T-cell (primary cell): ENCODE measurements around the gene C16orf89. TPM values are rescaled to one million over a fixed set of nuclear protein-coding genes. Genes with fewer than 3 reads are reported as not detected.

ENCODE experiments used
- ATAC-seq, 4 experiments: fragments of 200-7000 bp in 3 of 4; fragments of 150-1000 bp in 1 of 4; cut with Tn5 transposase; replicated peaks in 1 of 4; 1 replicate in 3 of 4; 2 replicates in 1 of 4; pipeline ENCODE4 v1.10.0; 2021; ENCODE audit warnings: moderate library complexity in 3 of 4, mild to moderate bottlenecking in 2 of 4, moderate number of reproducible peaks in 1 of 4
- CTCF ChIA-PET, 2 donors: fragments of 300-600 bp; sonication (Branson Sonifier 250); formaldehyde crosslinking; loops; one replicate each; lab custom pipeline; 2022; ENCODE audit warnings: antibody characterized with exemption in 2 of 2; lab: Charles Lee
- POLR2A ChIA-PET, 2 donors: fragments of 300-600 bp; sonication (Branson Sonifier 250); formaldehyde crosslinking; loops; one replicate each; lab custom pipeline; 2022; ENCODE audit warnings: antibody characterized with exemption in 2 of 2; lab: Charles Lee
- DNase-seq, 35 experiments: peaks; one replicate each; pipeline versions ENCODE4 v3.0.0 to v3.0.0-alpha.2; 2013 to 2023
- H3K27ac ChIP-seq: one replicate; pipeline ENCODE4 v1.5.1; 2013; ENCODE audit warnings: low read length
- H3K27me3 ChIP-seq, 2 experiments: replicated peaks in 1 of 2; 1 replicate in 1 of 2; 2 replicates in 1 of 2; pipeline versions ENCODE4 v1.6.1 to v1.7.0; 2013; ENCODE audit warnings: low read length in 1 of 2, mixed read lengths in 1 of 2; ENCODE audit not compliant: control insufficient read depth in 2 of 2, insufficient read depth in 2 of 2; ENCODE audit errors: extremely low read depth in 1 of 2
- H3K36me3 ChIP-seq, 2 donors: 1 replicate in 1 of 2; 2 replicates in 1 of 2; pipeline versions ENCODE4 v1.6.1 to v1.7.0; 2013; ENCODE audit warnings: low read length in 1 of 2; ENCODE audit not compliant: control insufficient read depth in 2 of 2, insufficient read depth in 1 of 2; ENCODE audit errors: extremely low read depth in 1 of 2
- H3K4me1 ChIP-seq, 2 experiments: 1 replicate in 1 of 2; 2 replicates in 1 of 2; pipeline versions ENCODE4 v1.6.1 to v1.7.0; 2013; ENCODE audit warnings: low read length in 2 of 2, mixed read lengths in 1 of 2; ENCODE audit not compliant: insufficient read depth in 2 of 2, control insufficient read depth in 1 of 2; ENCODE audit errors: extremely low read depth in 1 of 2
- H3K4me3 ChIP-seq, 2 donors: 1 replicate in 1 of 2; 2 replicates in 1 of 2; pipeline versions ENCODE4 v1.5.1 to v1.7.0; 2013; ENCODE audit warnings: mild to moderate bottlenecking in 2 of 2, low read length in 1 of 2, moderate library complexity in 1 of 2; ENCODE audit not compliant: control insufficient read depth in 1 of 2; ENCODE audit errors: extremely low read depth in 1 of 2
- H3K9me3 ChIP-seq: 2 replicates; pipeline ENCODE4 v1.7.0; 2013
- H3K27ac Mint-ChIP-seq, 2 donors: one replicate each; pipeline ENCODE4 v1.8.0; 2020 to 2021; ENCODE audit warnings: mild to moderate bottlenecking in 2 of 2, mixed read lengths in 2 of 2
- H3K27me3 Mint-ChIP-seq, 2 donors: one replicate each; pipeline ENCODE4 v1.8.0; 2021 to 2022; ENCODE audit warnings: mixed read lengths in 2 of 2
- H3K36me3 Mint-ChIP-seq: one replicate; pipeline ENCODE4 v1.8.0; 2021; ENCODE audit warnings: mixed read lengths
- H3K4me1 Mint-ChIP-seq, 3 donors: one replicate each; pipeline ENCODE4 v1.8.0; 2020 to 2022; ENCODE audit warnings: mixed read lengths in 3 of 3, mild to moderate bottlenecking in 1 of 3
- H3K4me3 Mint-ChIP-seq, 3 donors: one replicate each; pipeline ENCODE4 v1.8.0; 2020 to 2022; ENCODE audit warnings: mild to moderate bottlenecking in 3 of 3, mixed read lengths in 3 of 3, moderate library complexity in 3 of 3
- H3K9me3 Mint-ChIP-seq, 3 donors: one replicate each; pipeline ENCODE4 v1.8.0; 2020 to 2022; ENCODE audit warnings: mixed read lengths in 3 of 3
- WGBS: methylation state at CpG from one replicate; pipeline ENCODE4 v1.1.5; 2013; ENCODE audit warnings: missing lambda C conversion rate; ENCODE audit not compliant: insufficient coverage; 5-methylcytosine and 5-hydroxymethylcytosine counted together
- total RNA-seq, 35 experiments: library from RNA in 6 of 35; stranded (reverse) in 6 of 35; fragments of 120-200 nt in 1 of 35; gene quantifications; one replicate each; pipeline versions ENCODE4 v1.2.1 to v1.2.4 and lab custom pipeline; 2013 to 2026

Gene C16orf89
- total RNA-seq, 5 donors from 2014 or later (not counting 1 experiment from before 2014, with no cell fraction given), result 0.62 to 0.79 TPM; not detected in 3

GRCh38 chr16:5065326-5065725 lies 430 bp downstream of the C16orf89 start:
- no peaks in the 10 kb centered on the region for H3K36me3 Mint-ChIP-seq

GRCh38 chr16:5064915-5065314 lies 841 bp downstream of the C16orf89 start:
- H3K27ac Mint-ChIP-seq, result no peak overlapping the region
- H3K4me1 Mint-ChIP-seq, result no peaks in the 10 kb centered on the region
- no peaks in the 10 kb centered on the region for H3K9me3 ChIP-seq
- H3K9me3 Mint-ChIP-seq, result no peaks in the 10 kb centered on the region
- no peaks in the 10 kb centered on the region for H3K4me1 ChIP-seq
- ChIA-PET CTCF (no interaction called here), POLR2A (no interaction called here)
- H3K27ac ChIP-seq, result no peak overlapping the region
- 94% methylated on average over 5 of the region's 7 CpGs for WGBS
- H3K36me3 ChIP-seq, result no peaks in the 10 kb centered on the region
- no peak overlapping the region for H3K4me3 ChIP-seq
- ATAC-seq, result no peak
- H3K27me3 Mint-ChIP-seq, result peaks cover 0 to 5% of the 10 kb centered on the region in 2 donors
- H3K27me3 ChIP-seq, result peaks cover 0 to 10% of the 10 kb centered on the region in 2 experiments
- no peak overlapping the region for H3K4me3 Mint-ChIP-seq
- H3K36me3 Mint-ChIP-seq, result no peaks in the 10 kb centered on the region
- DNase-seq, result no peak

More at GRCh38 chr16:5065326-5065725, 430 bp downstream of the C16orf89 start:
- ChIA-PET CTCF (no interaction called here), POLR2A (no interaction called here)
- Mint-ChIP-seq H3K4me3 (no peak overlapping the region), H3K9me3 (no peaks in the 10 kb centered on the region), H3K4me1 (no peaks in the 10 kb centered on the region), H3K27ac (no peak overlapping the region), H3K27me3 (peaks cover 0 to 5% of the 10 kb centered on the region in 2 donors)
- DNase-seq, result no peak
- no peak for ATAC-seq
- Histone ChIP-seq H3K4me1 (no peaks in the 10 kb centered on the region), H3K4me3 (no peak overlapping the region), H3K9me3 (no peaks in the 10 kb centered on the region), H3K27ac (no peak overlapping the region), H3K36me3 (no peaks in the 10 kb centered on the region), H3K27me3 (peaks cover 0 to 10% of the 10 kb centered on the region in 2 experiments)
- 84% methylated on average over 5 of the region's 8 CpGs for WGBS

- Histone ChIP-seq H3K9me3 (no peaks in the 10 kb centered on the region), H3K4me1 (no peaks in the 10 kb centered on the region), H3K27me3 (peaks cover 0 to 10% of the 10 kb centered on the region in 2 experiments), H3K4me3 (no peak overlapping the region), H3K36me3 (no peaks in the 10 kb centered on the region), H3K27ac (no peak overlapping the region)
- 89% methylated on average over 13 of the region's 19 CpGs for WGBS
- Mint-ChIP-seq H3K27me3 (peaks cover 0 to 5% of the 10 kb centered on the region in 2 donors), H3K36me3 (no peaks in the 10 kb centered on the region), H3K4me3 (no peak overlapping the region), H3K27ac (no peak overlapping the region), H3K4me1 (no peaks in the 10 kb centered on the region), H3K9me3 (no peaks in the 10 kb centered on the region)
- DNase-seq, result no peak
- ATAC-seq, result no peak
- CTCF ChIA-PET, result interaction anchor here in 1 of 2 donors (0.6 kb wide), 1 partner anchor 11 kb away, joined by 3 read pairs; no protein-coding TSS in a partner anchor
- POLR2A ChIA-PET, result no interaction called here
These were observed 2.7 kb downstream of the C16orf89 start for GRCh38 chr16:5062790-5063765.

- Histone ChIP-seq H3K9me3 (no peaks in the 10 kb centered on the region), H3K4me1 (no peaks in the 10 kb centered on the region), H3K4me3 (no peak overlapping the region), H3K27ac (no peak overlapping the region), H3K27me3 (peaks cover 0 to 10% of the 10 kb centered on the region in 2 experiments), H3K36me3 (no peaks in the 10 kb centered on the region)
- WGBS, result 89% methylated on average over 8 of the region's 11 CpGs
- Mint-ChIP-seq H3K27ac (no peak overlapping the region), H3K9me3 (no peaks in the 10 kb centered on the region), H3K4me3 (no peak overlapping the region), H3K4me1 (no peaks in the 10 kb centered on the region), H3K36me3 (no peaks in the 10 kb centered on the region), H3K27me3 (peaks cover 0 to 5% of the 10 kb centered on the region in 2 donors)
- DNase-seq (no peak), ATAC-seq (no peak)
- CTCF ChIA-PET, result no interaction called here
- POLR2A ChIA-PET, result no interaction called here
These were observed 3.7 kb downstream of the C16orf89 start for GRCh38 chr16:5062051-5062450.

- DNase-seq, result no peak
- Mint-ChIP-seq H3K4me3 (no peak overlapping the region), H3K27me3 (peaks cover 0 to 5% of the 10 kb centered on the region in 2 donors), H3K27ac (no peak overlapping the region), H3K9me3 (no peaks in the 10 kb centered on the region), H3K36me3 (no peaks in the 10 kb centered on the region), H3K4me1 (no peaks in the 10 kb centered on the region)
- H3K9me3 ChIP-seq, result no peaks in the 10 kb centered on the region
- peaks cover 0 to 3% of the 10 kb centered on the region in 2 experiments for H3K4me1 ChIP-seq
- no peak for ATAC-seq
- POLR2A ChIA-PET, result no interaction called here
- H3K4me3 ChIP-seq, result no peak overlapping the region
- no peaks in the 10 kb centered on the region for H3K36me3 ChIP-seq
- WGBS, result 92% methylated on average over 2 of the region's 10 CpGs
- peaks cover 0 to 17% of the 10 kb centered on the region in 2 experiments for H3K27me3 ChIP-seq
- CTCF ChIA-PET, result no interaction called here
- H3K27ac ChIP-seq, result no peak overlapping the region
These were observed 5.6 kb downstream of the C16orf89 start for GRCh38 chr16:5060073-5060641.

- H3K36me3 Mint-ChIP-seq, result no peaks in the 10 kb centered on the region
- Histone ChIP-seq H3K4me3 (no peak overlapping the region), H3K36me3 (no peaks in the 10 kb centered on the region), H3K27ac (no peak overlapping the region), H3K9me3 (no peaks in the 10 kb centered on the region), H3K27me3 (peaks cover 0 to 17% of the 10 kb centered on the region in 2 experiments), H3K4me1 (peaks cover 0 to 3% of the 10 kb centered on the region in 2 experiments)
- no peak overlapping the region for H3K27ac Mint-ChIP-seq
- peaks cover 0 to 5% of the 10 kb centered on the region in 2 donors for H3K27me3 Mint-ChIP-seq
- no peak for DNase-seq
- POLR2A ChIA-PET, result no interaction called here
- H3K4me3 Mint-ChIP-seq, result no peak overlapping the region
- CTCF ChIA-PET, result no interaction called here
- ATAC-seq, result no peak
- no peaks in the 10 kb centered on the region for H3K4me1 Mint-ChIP-seq
- H3K9me3 Mint-ChIP-seq, result no peaks in the 10 kb centered on the region
- 75% methylated on average over 3 of the region's 6 CpGs for whole genome bisulfite sequencing
These were observed 6.2 kb downstream of the C16orf89 start for GRCh38 chr16:5059386-5060072.
